ENCODE results near the gene MAP3K12. TPM values are rescaled to one million over a fixed set of nuclear protein-coding genes. Genes with fewer than 3 reads are reported as not detected.

The MAP3K12 gene
- total and polyA plus RNA-seq, 2 of the 4 experiments (the other 2 are of a cell fraction): 29.0 to 52.5 TPM

DNA sequence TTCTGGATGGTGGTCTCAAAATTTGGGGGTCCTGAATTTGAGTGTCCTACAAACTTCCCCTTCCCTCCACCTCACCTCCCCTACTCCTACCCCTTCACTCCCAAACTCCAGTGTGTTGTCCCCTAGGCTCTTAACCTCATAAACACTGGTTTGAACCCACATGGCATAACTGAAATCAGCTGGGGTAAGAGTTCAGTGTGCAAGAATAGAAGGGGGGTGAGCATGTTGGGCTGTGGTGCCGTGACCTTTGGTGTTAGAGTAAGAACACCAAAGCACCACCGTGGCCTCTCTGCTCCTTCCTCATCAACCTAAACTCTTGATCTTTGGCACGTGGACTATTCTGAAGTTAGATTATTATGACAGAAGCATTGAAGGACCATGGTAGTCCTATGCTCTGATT lies 36.3 kb downstream of the MAP3K12 start:
- Histone ChIP-seq H3K4me3 (ENCODE audit: insufficient read depth, low read depth, low read length) (no peak overlapping the region), H3K56ac (ENCODE audit: extremely low read depth, insufficient read depth, low read length) (no peak overlapping the region), H2BK20ac (ENCODE audit: low read depth, low read length) (no peak overlapping the region), H2BK120ac (ENCODE audit: low read depth, low read length) (no peak overlapping the region), H3K79me1 (ENCODE audit: low read depth in 1 of 2, low read length in 2 of 2) (peaks cover 49 to 85% of the 10 kb centered on the region in 2 experiments), H4K20me1 (ENCODE audit: insufficient read depth, low read length) (peaks cover 96% of the 10 kb centered on the region), H4K5ac (ENCODE audit: low read depth, low read length) (no peak overlapping the region; the same call in 1 of the 2 replicates), H4K91ac (ENCODE audit: insufficient read depth, low read depth, low read length) (no peak overlapping the region), H3K4ac (ENCODE audit: low read depth, low read length) (no peak overlapping the region), H2AK9ac (replicated peaks; ENCODE audit: low read depth, low read length, poor library complexity) (no peak overlapping the region), H3K9me3 (ENCODE audit: control insufficient read depth, insufficient read depth, low read length) (no peaks in the 10 kb centered on the region), H3K9ac (ENCODE audit: low read depth, low read length) (no peak overlapping the region), H2BK15ac (ENCODE audit: low read depth, low read length) (no peak overlapping the region), H2AFZ (replicated peaks; ENCODE audit: low read length, poor library complexity) (no peak overlapping the region), H3K4me2 (ENCODE audit: low read depth, low read length) (no peak overlapping the region), H4K8ac (ENCODE audit: low read depth in 2 of 2, low read length in 2 of 2) (no peak overlapping the region), H3K18ac (ENCODE audit: low read depth, low read length) (no peak overlapping the region), H2BK5ac (ENCODE audit: low read depth, low read length, poor library complexity, severe bottlenecking) (no peak overlapping the region), H3K36me3 (ENCODE audit: control insufficient read depth, insufficient read depth, low read length) (peaks cover 84% of the 10 kb centered on the region), H3K14ac (replicated peaks; ENCODE audit: low read depth, low read length) (no peak overlapping the region), H3K4me1 (ENCODE audit: control insufficient read depth, insufficient read depth, low read length) (peaks cover 9% of the 10 kb centered on the region), H3K23ac (ENCODE audit: low read depth, low read length) (no peak overlapping the region), H2AK5ac (ENCODE audit: low read depth, low read length) (no peak overlapping the region), H3K27ac (ENCODE audit: insufficient read depth, low read length) (no peak overlapping the region), H3K9me1 (ENCODE audit: insufficient read depth, low read length) (no peaks in the 10 kb centered on the region; the same call in 1 of the 2 replicates), H3K27me3 (ENCODE audit: control insufficient read depth, insufficient read depth, low read length) (no peaks in the 10 kb centered on the region)
- ATAC-seq (ENCODE audit: low read depth) (no peak), DNase-seq (no peak)
- WGBS, 2 experiments (ENCODE audit: extremely low coverage in 2 of 2, insufficient read length in 1 of 2): no CpG with 5 or more reads among the region's 3 CpGs
- ChIA-PET CTCF (interaction anchor here (0.5 kb wide), 1 partner anchor 597 kb away, joined by 3 read pairs; no protein-coding TSS in a partner anchor), POLR2A (ENCODE audit: unreplicated experiment) (no interaction called here)
- dilution Hi-C loops (cut with HindIII; ENCODE audit: low sequenced_read_pairs, unreplicated experiment): no loop called here
- no TSS peak for BruUV-seq (replicated peaks)
- in situ Hi-C loops (cut with MboI; ENCODE audit: low sequenced_read_pairs): no loop called here
- intact Hi-C loops (cut with micrococcal nuclease): no loop called here
- TF ChIP-seq RAD21 (IDR thresholded peaks at IDR 0.05; ENCODE audit: low read length): no peak
- TF ChIP-seq CHD1 (IDR thresholded peaks at IDR 0.05; ENCODE audit: low read depth, low read length): no peak
- TF ChIP-seq, protein P1, sequence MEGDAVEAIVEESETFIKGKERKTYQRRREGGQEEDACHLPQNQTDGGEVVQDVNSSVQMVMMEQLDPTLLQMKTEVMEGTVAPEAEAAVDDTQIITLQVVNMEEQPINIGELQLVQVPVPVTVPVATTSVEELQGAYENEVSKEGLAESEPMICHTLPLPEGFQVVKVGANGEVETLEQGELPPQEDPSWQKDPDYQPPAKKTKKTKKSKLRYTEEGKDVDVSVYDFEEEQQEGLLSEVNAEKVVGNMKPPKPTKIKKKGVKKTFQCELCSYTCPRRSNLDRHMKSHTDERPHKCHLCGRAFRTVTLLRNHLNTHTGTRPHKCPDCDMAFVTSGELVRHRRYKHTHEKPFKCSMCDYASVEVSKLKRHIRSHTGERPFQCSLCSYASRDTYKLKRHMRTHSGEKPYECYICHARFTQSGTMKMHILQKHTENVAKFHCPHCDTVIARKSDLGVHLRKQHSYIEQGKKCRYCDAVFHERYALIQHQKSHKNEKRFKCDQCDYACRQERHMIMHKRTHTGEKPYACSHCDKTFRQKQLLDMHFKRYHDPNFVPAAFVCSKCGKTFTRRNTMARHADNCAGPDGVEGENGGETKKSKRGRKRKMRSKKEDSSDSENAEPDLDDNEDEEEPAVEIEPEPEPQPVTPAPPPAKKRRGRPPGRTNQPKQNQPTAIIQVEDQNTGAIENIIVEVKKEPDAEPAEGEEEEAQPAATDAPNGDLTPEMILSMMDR (conservative IDR thresholded peaks at IDR 0.05; ENCODE audit: low read depth, low read length): no peak
- TF ChIP-seq MAZ (IDR thresholded peaks at IDR 0.05; ENCODE audit: borderline replicate concordance, low read depth, low read length): no peak
- TF ChIP-seq NFE2L2 (IDR thresholded peaks at IDR 0.05; ENCODE audit: low read depth, low read length): no peak
- TF ChIP-seq CEBPB (IDR thresholded peaks at IDR 0.05; ENCODE audit: low read depth, low read length): no peak
- TF ChIP-seq FOS (IDR thresholded peaks at IDR 0.05; ENCODE audit: low read depth, low read length): no peak
- TF ChIP-seq RFX5 (IDR thresholded peaks at IDR 0.05; ENCODE audit: low read depth, low read length): no peak
- no peak for TF ChIP-seq RCOR1 (IDR thresholded peaks at IDR 0.05; ENCODE audit: insufficient replicate concordance, low read length)
- TF ChIP-seq, protein P2, sequence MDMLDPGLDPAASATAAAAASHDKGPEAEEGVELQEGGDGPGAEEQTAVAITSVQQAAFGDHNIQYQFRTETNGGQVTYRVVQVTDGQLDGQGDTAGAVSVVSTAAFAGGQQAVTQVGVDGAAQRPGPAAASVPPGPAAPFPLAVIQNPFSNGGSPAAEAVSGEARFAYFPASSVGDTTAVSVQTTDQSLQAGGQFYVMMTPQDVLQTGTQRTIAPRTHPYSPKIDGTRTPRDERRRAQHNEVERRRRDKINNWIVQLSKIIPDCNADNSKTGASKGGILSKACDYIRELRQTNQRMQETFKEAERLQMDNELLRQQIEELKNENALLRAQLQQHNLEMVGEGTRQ (IDR thresholded peaks at IDR 0.05; ENCODE audit: low read depth, low read length): no peak
- TF ChIP-seq MAFK (IDR thresholded peaks at IDR 0.05; ENCODE audit: low read depth, low read length): no peak
- no peak for TF ChIP-seq POLR2A (IDR thresholded peaks at IDR 0.05; ENCODE audit: low read depth, low read length)
- no peak for TF ChIP-seq MXI1 (IDR thresholded peaks at IDR 0.05; ENCODE audit: borderline replicate concordance, low read depth, low read length)
- TF ChIP-seq SMC3 (IDR thresholded peaks at IDR 0.05; ENCODE audit: low read depth, low read length): no peak
- TF ChIP-seq BHLHE40 (IDR thresholded peaks at IDR 0.05; ENCODE audit: low read depth, low read length): no peak
- TF ChIP-seq, protein P3, sequence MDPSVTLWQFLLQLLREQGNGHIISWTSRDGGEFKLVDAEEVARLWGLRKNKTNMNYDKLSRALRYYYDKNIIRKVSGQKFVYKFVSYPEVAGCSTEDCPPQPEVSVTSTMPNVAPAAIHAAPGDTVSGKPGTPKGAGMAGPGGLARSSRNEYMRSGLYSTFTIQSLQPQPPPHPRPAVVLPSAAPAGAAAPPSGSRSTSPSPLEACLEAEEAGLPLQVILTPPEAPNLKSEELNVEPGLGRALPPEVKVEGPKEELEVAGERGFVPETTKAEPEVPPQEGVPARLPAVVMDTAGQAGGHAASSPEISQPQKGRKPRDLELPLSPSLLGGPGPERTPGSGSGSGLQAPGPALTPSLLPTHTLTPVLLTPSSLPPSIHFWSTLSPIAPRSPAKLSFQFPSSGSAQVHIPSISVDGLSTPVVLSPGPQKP (IDR thresholded peaks at IDR 0.05; ENCODE audit: borderline replicate concordance, low read depth, low read length): no peak

Data from IMR-90 (cell line).